Islet of Langerhans (tissue), 1 donor: ENCODE measurements around the gene OLFM4.
A peak's percentile ranks its signal among the peaks of the same experiment; 100 is the strongest.

ENCODE experiments used
- FAIRE-seq: peaks from one replicate; lab custom pipeline; 2011; peaks lifted over from hg19 to GRCh38; lab: Jason Lieb, UNC

Gene OLFM4

DNA sequence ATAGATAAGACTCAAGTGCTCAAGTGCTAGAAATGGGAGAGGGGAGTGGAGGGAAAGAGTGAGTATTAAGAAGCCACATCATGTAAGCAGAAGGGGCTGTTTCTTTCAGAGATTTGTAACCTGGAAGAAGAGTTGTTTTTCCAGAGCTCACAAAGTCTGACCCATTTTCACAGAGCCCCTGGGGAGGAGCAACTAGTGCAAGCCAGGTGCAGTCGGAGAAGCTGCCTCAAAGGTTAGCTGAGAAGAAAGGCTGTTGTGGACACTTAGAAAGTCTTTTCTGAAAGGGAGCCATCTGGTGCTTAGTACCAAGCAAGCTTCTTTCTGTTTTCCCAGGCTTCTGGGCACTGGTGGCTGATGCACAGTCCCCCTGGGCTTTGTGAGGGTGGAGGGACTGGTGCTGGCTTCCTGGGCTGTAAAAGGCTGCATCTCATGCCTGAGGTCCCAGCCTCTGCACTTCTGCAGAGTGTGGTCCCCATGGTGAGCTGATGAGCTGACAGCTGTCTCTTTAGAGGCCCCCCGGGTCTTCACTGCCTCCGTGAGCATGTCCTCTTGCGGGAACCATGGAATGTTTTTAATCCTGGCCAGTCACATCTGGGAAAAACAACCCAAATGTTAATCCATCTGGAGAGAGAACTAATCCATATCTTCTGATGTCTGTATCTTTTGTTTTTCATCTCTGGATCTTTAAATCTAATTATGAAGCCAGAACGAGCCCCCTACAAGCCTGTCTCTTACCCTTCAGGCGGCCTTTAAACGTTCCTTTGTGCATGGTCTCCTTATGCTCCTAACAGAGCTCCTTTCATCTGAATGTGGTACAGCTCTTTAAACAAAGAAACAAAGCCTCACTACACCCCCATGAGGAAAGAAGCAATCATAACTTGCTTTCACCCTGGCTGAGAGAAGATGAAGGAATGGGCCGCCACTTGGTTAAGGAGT lies 40.2 kb downstream of the OLFM4 start:
- FAIRE-seq, result no peak

DNA sequence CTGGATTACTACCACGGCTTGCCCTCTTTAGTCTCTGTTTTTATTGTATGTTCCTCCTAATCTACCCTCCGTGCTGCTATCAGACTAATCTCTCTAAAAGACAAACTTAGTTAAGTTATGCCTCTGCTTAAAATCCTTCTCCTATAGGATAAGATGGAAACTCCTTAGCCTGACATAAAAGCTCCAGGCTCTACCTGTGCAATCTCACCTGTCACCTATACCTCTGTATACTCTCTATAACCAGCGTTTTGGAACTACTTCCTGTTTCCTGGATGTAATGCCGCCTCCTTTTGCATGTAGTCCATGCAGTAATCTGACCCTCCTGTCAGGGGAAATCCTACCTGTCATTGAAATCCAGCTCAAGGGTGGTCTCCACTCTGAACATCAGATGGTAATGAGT lies 41.2 kb downstream of the OLFM4 start:
- no peak for FAIRE-seq

DNA sequence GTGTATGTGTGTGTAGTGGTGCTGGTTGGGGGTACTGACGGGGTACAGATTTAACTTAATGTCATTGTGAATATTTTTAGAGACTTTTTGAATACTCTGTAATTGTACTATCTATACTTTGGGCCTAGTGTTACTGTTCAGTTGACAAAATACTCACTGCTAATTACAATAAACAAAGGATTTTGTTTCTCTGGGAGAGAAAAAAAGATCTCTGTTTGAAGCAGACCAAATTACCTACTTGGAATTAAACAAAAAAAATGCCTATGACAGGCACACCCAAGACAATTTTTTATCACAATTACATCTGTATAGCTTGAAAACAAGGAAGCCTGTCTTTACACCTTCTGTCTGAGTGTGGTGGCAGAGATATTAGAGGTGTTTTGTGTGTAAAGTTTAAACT lies 45.1 kb downstream of the OLFM4 start:
- no peak for FAIRE-seq

DNA sequence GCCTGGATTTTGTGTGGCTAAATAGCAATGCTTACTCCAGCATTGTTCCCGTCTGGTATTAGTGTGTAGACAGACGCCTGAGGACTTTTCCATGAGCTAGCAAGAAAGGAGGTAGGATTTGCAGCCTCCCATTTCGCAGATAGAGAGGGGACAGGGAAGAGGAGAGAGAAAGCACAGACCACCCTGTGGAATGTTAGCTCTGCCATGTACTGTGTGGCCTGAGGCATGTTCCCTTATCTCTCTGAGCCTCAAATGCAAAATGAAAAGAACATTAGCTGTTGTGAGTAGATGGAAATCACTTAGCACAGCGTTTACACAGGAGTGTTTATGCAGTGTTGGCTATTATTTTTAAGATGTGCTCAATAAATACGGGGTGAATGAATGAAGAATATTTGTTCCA lies 45.5 kb downstream of the OLFM4 start:
- no peak for FAIRE-seq

DNA sequence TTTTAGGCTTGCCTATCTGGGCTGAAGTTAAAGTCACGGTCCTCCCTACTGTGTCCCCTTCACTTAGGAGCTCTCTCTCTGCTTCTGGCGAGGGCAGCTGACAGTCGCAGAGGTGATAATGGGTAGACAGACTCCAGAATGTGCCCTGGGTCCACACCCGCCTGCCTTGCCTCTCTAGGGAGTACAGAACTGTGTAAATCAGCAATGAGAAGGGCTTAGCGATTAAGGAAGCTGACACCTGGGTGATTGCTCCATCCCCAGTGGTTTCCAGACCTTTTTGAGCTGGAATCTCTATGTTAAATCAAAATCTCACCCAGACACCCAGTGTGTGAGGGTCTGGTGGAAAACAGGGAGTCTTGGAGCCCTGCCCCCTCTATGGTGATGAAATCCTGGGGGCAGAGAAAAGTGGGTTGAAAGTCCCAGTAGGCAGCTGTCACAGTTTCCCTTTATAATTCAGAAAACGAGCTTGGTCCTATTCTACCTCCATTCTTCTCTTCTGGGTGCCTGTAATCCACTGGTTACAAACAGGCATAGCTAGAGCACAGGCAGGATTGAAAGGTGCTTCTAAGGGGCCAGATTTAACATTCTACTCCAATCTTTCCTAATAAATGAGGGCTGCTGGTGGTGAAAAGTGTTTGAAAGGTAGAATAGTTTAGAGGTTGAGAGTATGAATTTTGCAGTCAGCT lies 46.9 kb downstream of the OLFM4 start:
- no peak for FAIRE-seq

DNA sequence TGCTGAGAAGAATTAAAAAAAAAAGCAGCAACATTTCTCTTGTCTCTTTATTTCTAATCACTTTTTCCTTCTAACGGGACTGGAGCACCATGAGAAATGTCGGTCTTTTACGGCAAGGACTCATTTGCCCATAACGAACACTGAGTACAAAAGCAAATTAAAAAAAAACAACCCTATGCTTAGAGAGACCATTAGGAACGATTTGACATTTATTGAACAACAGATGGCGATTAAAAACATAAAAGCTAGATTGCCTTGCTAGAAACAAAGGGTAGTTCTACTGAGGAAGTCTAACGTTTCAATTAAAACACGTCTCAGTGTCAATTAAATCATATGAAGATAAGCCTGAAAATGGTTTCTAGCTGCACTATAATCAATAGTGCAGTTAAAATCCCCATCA lies 51.1 kb downstream of the OLFM4 start:
- no peak for FAIRE-seq

DNA sequence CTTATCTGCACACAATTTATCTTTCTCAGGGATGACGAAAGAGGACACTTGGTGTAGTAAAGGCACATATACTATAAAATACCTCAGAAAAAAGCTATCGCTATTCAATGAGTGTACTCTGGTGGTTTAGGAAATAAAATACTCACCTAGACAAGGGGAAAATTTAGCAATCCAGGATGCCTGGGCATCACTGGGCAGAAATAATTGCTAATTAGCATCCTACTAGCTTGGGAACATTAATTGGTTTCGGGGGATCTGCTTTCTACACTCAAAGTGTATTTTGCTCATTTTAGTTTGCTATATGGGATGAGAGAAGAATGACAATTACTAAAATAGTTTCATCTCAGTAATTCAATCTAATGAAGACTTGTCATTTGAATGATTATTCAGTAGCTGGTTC lies 60.3 kb downstream of the OLFM4 start:
- no peak for FAIRE-seq

DNA sequence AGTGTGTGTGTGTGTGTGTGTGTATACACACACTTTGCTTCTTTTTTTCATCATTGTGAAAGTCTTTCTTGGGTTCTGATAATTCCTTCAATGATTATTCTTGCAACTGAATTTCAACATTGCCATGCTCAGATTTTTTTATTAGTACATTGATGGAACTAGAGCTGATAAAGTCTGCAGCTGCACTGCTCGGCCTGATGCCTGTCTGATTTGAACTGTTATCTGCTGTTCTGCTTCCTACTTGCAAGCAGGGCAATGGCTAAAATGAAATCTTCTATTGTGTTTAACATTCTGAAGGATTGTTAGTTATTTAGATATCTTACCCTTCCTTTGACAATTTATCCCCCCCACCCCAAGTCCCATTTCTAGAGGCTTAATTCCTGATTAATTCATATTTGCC lies 61.3 kb downstream of the OLFM4 start:
- no peak for FAIRE-seq

DNA sequence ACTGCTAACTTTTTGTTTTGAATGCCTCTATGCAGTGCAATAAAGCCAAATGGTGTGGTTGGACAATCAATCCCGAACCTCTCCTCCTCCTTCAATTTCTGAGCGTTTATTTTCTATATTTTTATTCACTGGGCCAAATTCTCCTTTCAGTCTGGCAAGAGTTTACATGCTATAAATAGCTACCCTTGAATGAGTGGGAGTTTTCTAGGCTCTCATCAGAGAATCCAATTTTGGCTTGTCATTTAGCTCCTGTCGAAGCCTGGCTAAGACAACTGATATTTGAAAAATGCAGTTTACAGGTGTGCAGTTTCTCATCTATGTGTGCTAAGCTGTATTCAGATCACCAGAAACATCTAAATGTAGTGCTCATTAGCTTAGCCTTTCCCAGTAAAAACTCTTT lies 61.8 kb downstream of the OLFM4 start:
- no peak for FAIRE-seq

DNA sequence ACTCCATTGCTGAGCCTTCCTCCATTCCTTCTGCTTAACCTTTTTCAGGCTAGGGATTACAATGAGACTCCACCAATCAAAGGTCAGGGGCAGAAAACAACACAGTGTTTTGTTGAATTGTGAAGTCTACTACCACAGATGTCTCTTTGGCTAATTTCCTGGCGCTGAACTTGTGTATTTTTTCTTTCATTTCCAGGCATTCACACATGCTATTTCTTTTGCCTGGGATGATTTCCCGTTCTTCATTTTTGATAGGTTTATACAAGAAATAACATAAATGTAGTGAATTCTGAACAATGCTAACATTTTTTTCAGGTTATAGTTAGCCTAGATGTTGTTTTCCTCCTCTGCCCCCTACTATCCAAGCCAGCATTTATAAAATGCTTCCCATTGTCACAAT lies 64.3 kb downstream of the OLFM4 start:
- no peak for FAIRE-seq

DNA sequence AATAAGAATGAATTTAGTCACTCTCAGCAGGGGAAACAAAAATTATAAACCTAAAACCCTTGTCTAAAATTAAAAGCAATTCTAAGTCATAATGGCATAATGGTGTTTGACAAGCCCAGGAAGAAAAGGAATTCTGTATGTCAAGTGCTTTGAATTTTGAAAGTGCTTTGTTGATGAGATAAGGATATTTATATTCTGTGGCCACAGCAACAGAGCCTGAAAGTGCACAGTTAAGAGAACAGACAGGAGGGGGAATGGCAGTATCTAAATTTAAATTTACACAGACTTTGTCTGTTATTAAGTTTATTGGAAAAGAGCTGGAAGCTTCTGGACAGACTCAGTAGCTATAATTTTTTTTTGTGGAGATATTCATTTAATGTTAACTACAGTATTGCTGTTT lies 69.8 kb downstream of the OLFM4 start:
- peak; percentile 17 for FAIRE-seq

DNA sequence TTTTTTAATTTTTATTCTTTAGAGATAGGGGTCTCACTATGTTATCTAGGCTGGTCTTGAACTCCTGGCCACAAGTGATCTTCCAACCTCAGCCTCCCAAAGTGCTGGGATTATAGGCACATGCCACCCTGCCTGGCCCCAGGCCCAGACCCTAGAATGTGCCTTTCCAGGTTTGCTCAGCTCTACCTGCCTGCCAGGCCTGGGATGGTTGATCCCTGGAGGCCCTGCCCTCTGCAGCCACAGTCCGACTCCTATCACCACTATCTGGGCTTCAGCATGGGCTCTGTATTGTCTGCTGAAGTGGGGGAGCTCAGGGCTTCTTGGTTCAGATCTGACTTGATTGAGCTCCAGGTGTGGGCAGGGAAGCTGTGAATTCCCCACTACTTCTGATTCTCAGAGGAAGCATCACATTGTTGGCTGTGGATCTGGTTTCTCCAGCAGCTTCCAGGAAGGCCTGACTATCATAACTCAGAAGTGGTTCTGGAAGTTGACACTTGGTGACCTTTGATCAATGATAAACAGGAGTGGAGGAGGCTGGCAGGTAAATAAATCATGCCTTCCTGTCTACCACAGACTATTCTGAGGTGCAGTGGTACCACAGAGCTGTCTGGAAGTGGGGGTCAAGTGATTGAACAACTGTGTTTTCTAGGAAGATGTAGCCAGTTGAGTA lies 71.9 kb downstream of the OLFM4 start:
- no peak for FAIRE-seq
